ENCODE data around the gene LRRC75A. TPM values are rescaled to one million over a fixed set of nuclear protein-coding genes. Genes with fewer than 3 reads are reported as not detected.

LRRC75A gene
- total RNA-seq, 3 donors from 2014 or later = 1.5 to 3.3 (median 1.6) TPM

DNA sequence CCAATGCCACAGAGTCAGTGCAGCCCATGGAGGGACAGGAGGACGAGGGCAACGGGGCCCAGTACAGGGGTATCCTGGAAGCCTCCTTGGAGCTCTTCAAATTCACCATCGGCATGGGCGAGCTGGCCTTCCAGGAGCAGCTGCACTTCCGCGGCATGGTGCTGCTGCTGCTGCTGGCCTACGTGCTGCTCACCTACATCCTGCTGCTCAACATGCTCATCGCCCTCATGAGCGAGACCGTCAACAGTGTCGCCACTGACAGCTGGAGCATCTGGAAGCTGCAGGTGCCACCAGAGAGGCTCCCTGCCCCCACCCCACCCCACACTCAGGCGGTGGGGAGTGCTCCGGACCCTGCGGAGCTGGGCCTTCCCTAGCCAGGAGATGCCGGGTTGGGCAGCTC lies 60.0 kb downstream of the LRRC75A start:
- TF ChIP-seq, protein P1, sequence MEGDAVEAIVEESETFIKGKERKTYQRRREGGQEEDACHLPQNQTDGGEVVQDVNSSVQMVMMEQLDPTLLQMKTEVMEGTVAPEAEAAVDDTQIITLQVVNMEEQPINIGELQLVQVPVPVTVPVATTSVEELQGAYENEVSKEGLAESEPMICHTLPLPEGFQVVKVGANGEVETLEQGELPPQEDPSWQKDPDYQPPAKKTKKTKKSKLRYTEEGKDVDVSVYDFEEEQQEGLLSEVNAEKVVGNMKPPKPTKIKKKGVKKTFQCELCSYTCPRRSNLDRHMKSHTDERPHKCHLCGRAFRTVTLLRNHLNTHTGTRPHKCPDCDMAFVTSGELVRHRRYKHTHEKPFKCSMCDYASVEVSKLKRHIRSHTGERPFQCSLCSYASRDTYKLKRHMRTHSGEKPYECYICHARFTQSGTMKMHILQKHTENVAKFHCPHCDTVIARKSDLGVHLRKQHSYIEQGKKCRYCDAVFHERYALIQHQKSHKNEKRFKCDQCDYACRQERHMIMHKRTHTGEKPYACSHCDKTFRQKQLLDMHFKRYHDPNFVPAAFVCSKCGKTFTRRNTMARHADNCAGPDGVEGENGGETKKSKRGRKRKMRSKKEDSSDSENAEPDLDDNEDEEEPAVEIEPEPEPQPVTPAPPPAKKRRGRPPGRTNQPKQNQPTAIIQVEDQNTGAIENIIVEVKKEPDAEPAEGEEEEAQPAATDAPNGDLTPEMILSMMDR (IDR thresholded peaks at IDR 0.05) = no peak
- no peak for TF ChIP-seq POLR2A (IDR thresholded peaks at IDR 0.05)
- TF ChIP-seq POLR2AphosphoS5 (IDR thresholded peaks at IDR 0.05) = no peak
- no peak for DNase-seq (ENCODE audit: low spot score in 2 of 2)
- intact Hi-C loops (cut with DNase I; ENCODE audit: low total_unique reads) = no loop called here

DNA sequence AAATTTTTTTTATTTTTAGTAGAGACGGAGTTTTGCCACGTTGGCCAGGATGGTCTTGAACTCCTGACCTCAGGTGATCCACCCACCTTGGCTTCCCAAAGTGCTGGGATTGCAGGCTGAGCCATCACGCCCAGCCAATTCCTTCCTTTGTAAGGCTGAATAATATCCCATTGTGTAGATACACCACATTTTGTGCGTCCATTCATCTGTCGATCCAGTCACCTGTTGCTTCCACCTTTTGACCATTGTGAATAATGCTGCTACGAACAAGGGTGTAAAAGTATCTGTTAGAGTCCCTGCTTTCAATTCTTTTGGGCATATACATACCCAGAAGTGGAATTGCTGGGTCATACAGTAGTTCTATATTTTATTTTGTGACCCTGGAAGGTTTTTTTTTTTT lies 61.3 kb downstream of the LRRC75A start:
- Histone ChIP-seq H3K4me3 (no peak overlapping the region), H3K9me3 (no peaks in the 10 kb centered on the region), H3K4me1 (no peaks in the 10 kb centered on the region), H3K27me3 (no peaks in the 10 kb centered on the region), H3K36me3 (no peaks in the 10 kb centered on the region), H3K27ac (no peak overlapping the region)
- no peak for DNase-seq (ENCODE audit: low spot score in 2 of 2)
- TF ChIP-seq POLR2A (IDR thresholded peaks at IDR 0.05) (no peak), POLR2AphosphoS5 (IDR thresholded peaks at IDR 0.05) (no peak)
- TF ChIP-seq, protein P1 (IDR thresholded peaks at IDR 0.05) = no peak
- intact Hi-C loops (cut with DNase I; ENCODE audit: low total_unique reads) = no loop called here

More for the DNA sequence above, 60.0 kb downstream of the LRRC75A start:
- Histone ChIP-seq H3K4me3 (no peak overlapping the region), H3K27me3 (no peaks in the 10 kb centered on the region), H3K27ac (no peak overlapping the region), H3K9me3 (no peaks in the 10 kb centered on the region), H3K4me1 (no peaks in the 10 kb centered on the region), H3K36me3 (no peaks in the 10 kb centered on the region)

DNA sequence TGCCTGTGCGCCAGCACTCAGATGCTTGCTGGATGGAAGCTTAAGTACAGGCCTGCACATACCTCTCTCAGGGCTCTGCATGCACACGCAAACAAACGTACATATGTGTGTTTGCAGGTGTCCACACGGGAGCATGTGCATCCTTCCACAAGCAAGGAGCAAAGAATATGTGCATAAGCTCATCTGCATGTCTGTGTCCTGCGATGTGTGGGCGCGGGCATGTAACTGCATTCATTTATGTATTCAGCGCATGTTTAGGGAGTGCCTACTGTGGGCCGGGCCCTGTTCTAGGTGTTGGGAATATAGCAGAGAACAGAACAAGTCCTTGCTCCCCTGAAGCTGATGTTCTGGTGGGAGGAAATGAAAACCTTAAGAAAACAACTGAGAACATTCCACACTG lies 62.9 kb downstream of the LRRC75A start:
- Histone ChIP-seq H3K27me3 (no peaks in the 10 kb centered on the region), H3K36me3 (no peaks in the 10 kb centered on the region), H3K4me3 (no peak overlapping the region), H3K27ac (no peak overlapping the region), H3K4me1 (no peaks in the 10 kb centered on the region), H3K9me3 (no peaks in the 10 kb centered on the region)
- TF ChIP-seq, protein P1 (IDR thresholded peaks at IDR 0.05) = no peak
- TF ChIP-seq POLR2A (IDR thresholded peaks at IDR 0.05) (no peak), POLR2AphosphoS5 (IDR thresholded peaks at IDR 0.05) (no peak)
- no peak for DNase-seq (ENCODE audit: low spot score in 2 of 2)
- intact Hi-C loops (cut with DNase I; ENCODE audit: low total_unique reads) = loop anchor here (5.0 kb wide), 1 partner anchor 1303 kb away; no protein-coding TSS in a partner anchor

DNA sequence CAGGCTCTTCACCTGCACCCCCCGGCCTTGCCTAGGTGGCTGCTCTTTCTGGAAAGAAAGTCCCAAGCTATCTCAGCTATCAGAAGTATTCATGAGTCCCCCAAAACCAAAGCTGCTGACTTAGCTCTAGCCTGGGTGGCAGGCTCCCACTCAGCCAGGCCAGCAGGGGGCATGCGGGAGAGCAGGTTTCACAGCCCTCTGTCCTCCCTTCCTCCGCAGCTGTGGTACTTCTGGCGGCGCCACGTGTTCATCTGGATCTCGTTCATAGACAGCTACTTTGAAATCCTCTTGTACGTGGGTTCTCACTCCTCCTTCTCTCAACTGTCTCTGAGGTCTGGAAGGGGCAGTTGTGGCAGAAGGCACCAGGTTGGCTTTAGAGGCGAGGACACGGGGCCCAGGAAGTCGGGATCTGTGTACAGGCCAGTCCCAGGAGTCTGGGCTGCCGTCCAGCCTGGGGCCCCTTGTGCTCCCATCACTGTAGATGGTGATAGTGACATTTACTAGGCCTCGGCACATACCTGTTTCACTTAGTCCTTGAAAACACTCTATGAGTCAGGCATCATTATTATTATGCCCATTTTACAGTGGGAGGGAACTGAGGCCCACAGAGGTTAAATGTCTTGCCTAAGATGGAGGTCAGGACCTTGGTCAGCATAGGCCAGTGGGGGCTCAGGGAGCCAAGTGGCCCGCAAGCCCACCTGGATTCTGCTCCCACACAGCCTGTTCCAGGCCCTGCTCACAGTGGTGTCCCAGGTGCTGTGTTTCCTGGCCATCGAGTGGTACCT lies 63.7 kb downstream of the LRRC75A start:
- DNase-seq (ENCODE audit: low spot score in 2 of 2) = no peak
- H3K4me1 ChIP-seq = no peaks in the 10 kb centered on the region
- no peaks in the 10 kb centered on the region for H3K9me3 ChIP-seq
- TF ChIP-seq POLR2A (IDR thresholded peaks at IDR 0.05) = no peak
- TF ChIP-seq, protein P1 (IDR thresholded peaks at IDR 0.05) = peak in 2 of 3 donors; percentile 22 to 35
- intact Hi-C loops (cut with DNase I; ENCODE audit: low total_unique reads) = loop anchor here (5.0 kb wide), 1 partner anchor 1304 kb away; no protein-coding TSS in a partner anchor
- no peak overlapping the region for H3K27ac ChIP-seq
- H3K27me3 ChIP-seq = no peaks in the 10 kb centered on the region
- no peaks in the 10 kb centered on the region for H3K36me3 ChIP-seq
- H3K4me3 ChIP-seq = no peak overlapping the region

DNA sequence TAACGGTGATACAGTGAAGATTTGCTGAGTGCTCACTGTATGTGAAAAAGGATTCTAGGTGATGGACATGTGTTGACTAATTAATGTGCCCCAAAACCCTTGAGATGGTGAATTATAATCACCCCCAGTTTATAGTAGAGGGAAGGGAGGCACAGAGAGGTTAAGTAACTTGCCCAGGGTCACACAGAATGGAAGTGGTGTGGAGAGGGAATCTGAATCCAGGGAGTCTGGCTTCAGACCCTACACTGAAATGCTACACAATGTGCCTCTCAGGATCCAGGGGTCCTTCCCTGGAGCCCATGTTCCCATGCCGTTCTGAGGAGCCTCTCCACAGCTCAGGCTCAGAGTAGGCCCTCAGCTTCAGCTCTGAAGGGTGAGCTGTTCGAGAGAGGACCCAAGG lies 65.0 kb downstream of the LRRC75A start:
- Histone ChIP-seq H3K4me1 (no peaks in the 10 kb centered on the region), H3K27me3 (no peaks in the 10 kb centered on the region), H3K27ac (no peak overlapping the region), H3K9me3 (no peaks in the 10 kb centered on the region), H3K36me3 (no peaks in the 10 kb centered on the region), H3K4me3 (no peak overlapping the region)
- TF ChIP-seq POLR2AphosphoS5 (IDR thresholded peaks at IDR 0.05) (no peak), POLR2A (IDR thresholded peaks at IDR 0.05) (no peak)
- TF ChIP-seq, protein P1 (IDR thresholded peaks at IDR 0.05) = no peak
- intact Hi-C loops (cut with DNase I; ENCODE audit: low total_unique reads) = loop anchor here (5.0 kb wide), 1 partner anchor 1305 kb away; no protein-coding TSS in a partner anchor
- DNase-seq (ENCODE audit: low spot score in 2 of 2) = no peak
